A549 (cell line): ENCODE data around the gene P4HB. TPM values are rescaled to one million over a fixed set of nuclear protein-coding genes. Genes with fewer than 3 reads are reported as not detected.

Experiments used
- ATAC-seq, 2 experiments: fragments of 200-7000 bp in 1 of 2; fragments of >200 bp in 1 of 2; cut with Nextera tagmentation in 1 of 2; cut with Tn5 transposase in 1 of 2; 3 replicates each; pipeline versions ENCODE4 v1.8.0 to v1.9.1; 2018 to 2020; ENCODE audit warnings: mild to moderate bottlenecking in 1 of 2, moderate library complexity in 1 of 2
- CTCF ChIA-PET: fragments of 300-600 bp; sonication (Branson Sonifier 250); formaldehyde crosslinking; extraction: SDS; loops from one replicate; lab custom pipeline; 2021; ENCODE audit warnings: antibody characterized with exemption, inconsistent platforms; lab: Yijun Ruan, JAX
- POLR2A ChIA-PET: fragments of 350-600 bp; formaldehyde crosslinking; extraction: SDS; loops from one replicate; lab custom pipeline; 2021; ENCODE audit warnings: antibody characterized with exemption, inconsistent platforms; lab: Yijun Ruan, JAX
- DNase-seq, 2 experiments: peaks; one replicate each; pipeline versions ENCODE4 v3.0.0 to v3.0.0-alpha.2; 2011 to 2016; ENCODE audit warnings: low read depth in 1 of 2, low spot score in 1 of 2
- FAIRE-seq: peaks from 2 replicates; lab custom pipeline; 2011; peaks lifted over from hg19 to GRCh38; lab: Jason Lieb, UNC
- H3K27ac ChIP-seq, 2 experiments: fragments of >200 bp; sonication (Bioruptor Twin); formaldehyde crosslinking; 3 replicates each; pipeline ENCODE4 v1.5.1; 2016 to 2017
- H3K4me1 ChIP-seq: fragments of >200 bp; sonication (Bioruptor Twin); formaldehyde crosslinking; 3 replicates; pipeline ENCODE4 v1.6.1; 2016
- H3K4me2 ChIP-seq: fragments of >200 bp; sonication (Bioruptor Twin); formaldehyde crosslinking; 3 replicates; pipeline ENCODE4 v1.6.1; 2016
- H3K4me3 ChIP-seq: fragments of >200 bp; sonication (Bioruptor Twin); formaldehyde crosslinking; 3 replicates; pipeline ENCODE4 v1.5.1; 2016
- H3K9me3 ChIP-seq: fragments of >200 bp; sonication (Bioruptor Twin); formaldehyde crosslinking; 3 replicates; pipeline ENCODE4 v1.6.1; 2016
- CBX8 ChIP-seq: fragments of 200-600 bp; sonication (generic); IDR thresholded peaks from 2 replicates; pipeline ENCODE4 v1.6.1; 2016
- CHD2 ChIP-seq: fragments of 150-350 bp; IDR thresholded peaks from 2 replicates; pipeline ENCODE4 v1.6.1; 2014; ENCODE audit warnings: low read length; ENCODE audit not compliant: partially characterized antibody
- E2F6 ChIP-seq: IDR thresholded peaks from 2 replicates; pipeline ENCODE4 v1.6.1; 2012; ENCODE audit warnings: low read depth, borderline replicate concordance
- EP300 ChIP-seq, 2 experiments: fragments of >200 bp; sonication (Bioruptor Twin); formaldehyde crosslinking; IDR thresholded peaks; 2 replicates in 1 of 2; 3 replicates in 1 of 2; pipeline ENCODE4 v1.6.1; 2016 to 2017
- FOSL2 ChIP-seq, 2 experiments: fragments of 450-650 bp in 1 of 2; fragments of >200 bp in 1 of 2; sonication (Bioruptor Twin) in 1 of 2; formaldehyde crosslinking; IDR thresholded peaks; 2 replicates each; pipeline versions ENCODE4 v1.5.0 to v1.6.1; 2016 to 2020; ENCODE audit warnings: mild to moderate bottlenecking in 1 of 2, moderate library complexity in 1 of 2
- GATA3 ChIP-seq: IDR thresholded peaks from 2 replicates; pipeline ENCODE4 v1.6.1; 2012; ENCODE audit warnings: borderline replicate concordance
- HOXA7 ChIP-seq: fragments of 250-450 bp; sonication (Bioruptor Pico); IDR thresholded peaks from 2 replicates; pipeline ENCODE4 v1.5.0; 2020; ENCODE audit warnings: mild to moderate bottlenecking, moderate library complexity
- HOXB13 ChIP-seq: fragments of 250-450 bp; sonication (Bioruptor Pico); IDR thresholded peaks from 2 replicates; pipeline ENCODE4 v1.5.0; 2020; ENCODE audit warnings: low read depth, mild to moderate bottlenecking, moderate library complexity
- HOXB5 ChIP-seq: fragments of 250-450 bp; sonication (Bioruptor Pico); IDR thresholded peaks from 2 replicates; pipeline ENCODE4 v1.5.0; 2020; ENCODE audit warnings: mild to moderate bottlenecking, moderate library complexity
- JUNB ChIP-seq: fragments of >200 bp; sonication (Bioruptor Twin); formaldehyde crosslinking; IDR thresholded peaks from 2 replicates; pipeline ENCODE4 v1.6.1; 2016
- KDM1A ChIP-seq: fragments of 200-600 bp; sonication (generic); IDR thresholded peaks from 2 replicates; pipeline ENCODE4 v1.6.1; 2016; ENCODE audit warnings: low read depth, mild to moderate bottlenecking
- MAFK ChIP-seq: fragments of 450-650 bp; IDR thresholded peaks from 2 replicates; pipeline ENCODE4 v1.6.1; 2014; ENCODE audit not compliant: partially characterized antibody
- NFE2L2 ChIP-seq: fragments of 150-350 bp; conservative IDR thresholded peaks from 2 replicates; pipeline ENCODE4 v1.6.1; 2014; ENCODE audit warnings: low read length
- PBX3 ChIP-seq: IDR thresholded peaks from 2 replicates; pipeline ENCODE4 v1.6.1; 2012
- POLR2AphosphoS2 ChIP-seq: conservative IDR thresholded peaks from 2 replicates; pipeline ENCODE4 v1.6.1; 2012; ENCODE audit warnings: low read length, improper control_type of control experiment, inconsistent platforms
- RCOR1 ChIP-seq: fragments of 150-350 bp; IDR thresholded peaks from 2 replicates; pipeline ENCODE4 v1.6.1; 2014; ENCODE audit warnings: antibody characterized with exemption, low read length, low read depth
- RFX5 ChIP-seq: fragments of 450-650 bp; IDR thresholded peaks from 2 replicates; pipeline ENCODE4 v1.7.1; 2014; ENCODE audit warnings: antibody characterized with exemption, mild to moderate bottlenecking, moderate library complexity
- SREBF2 ChIP-seq: fragments of 450-650 bp; IDR thresholded peaks from 2 replicates; pipeline ENCODE4 v1.6.1; 2014; ENCODE audit warnings: mild to moderate bottlenecking, moderate library complexity
- TP53 ChIP-seq: fragments of 250-450 bp; sonication (Bioruptor Pico); IDR thresholded peaks from 2 replicates; pipeline ENCODE4 v1.5.0; 2021; ENCODE audit warnings: mild to moderate bottlenecking, moderate library complexity
- ZFP36 ChIP-seq: fragments of 450-650 bp; IDR thresholded peaks from 2 replicates; pipeline ENCODE4 v1.6.1; 2014; ENCODE audit warnings: borderline replicate concordance; ENCODE audit not compliant: partially characterized antibody
- ZNF302 ChIP-seq: fragments of 250-450 bp; sonication (Bioruptor Pico); IDR thresholded peaks from 2 replicates; pipeline ENCODE4 v1.9.0; 2021; ENCODE audit warnings: inconsistent platforms, mild to moderate bottlenecking, moderate library complexity
- WGBS: methylation state at CpG from one replicate; pipeline ENCODE4 v1.1.6; 2017; ENCODE audit errors: missing lambda C conversion rate; 5-methylcytosine and 5-hydroxymethylcytosine counted together
- polyA plus RNA-seq, 4 experiments: library from polyadenylated mRNA; depleted of rRNA in 3 of 4; stranded (reverse); fragments of >200 nt; fragmentation: RNase III in 1 of 4; extraction: RNeasy Plus Mini Kit Qiagen cat#74134 plus additional on column Dnase treatment in 1 of 4; gene quantifications; 2 replicates in 3 of 4; 3 replicates in 1 of 4; pipeline ENCODE4 v1.2.3, GENCODE V29; 2011 to 2017
- TF ChIP-seq, protein P1 (sequence below): fragments of >200 bp; sonication (Bioruptor Twin); formaldehyde crosslinking; IDR thresholded peaks from 3 replicates; pipeline ENCODE4 v1.6.1; 2016
- TF ChIP-seq, protein P2 (sequence below): fragments of >200 bp; sonication (Bioruptor Twin); formaldehyde crosslinking; IDR thresholded peaks from 3 replicates; pipeline ENCODE4 v1.5.1; 2016
- TF ChIP-seq, protein P3 (sequence below): fragments of >200 bp; sonication (Bioruptor Twin); formaldehyde crosslinking; IDR thresholded peaks from 2 replicates; pipeline ENCODE4 v1.6.1; 2016

The P4HB gene
- polyA plus RNA-seq, 2 of the 4 experiments (the other 2 are of a cell fraction) = 102 to 622 TPM

GRCh38 chr17:81823820-81824550 is 36.4 kb downstream of the P4HB start:
- ChIA-PET POLR2A (interaction anchor here (1.3 kb wide), 2 partner anchors 9 kb away, joined by 3 read pairs; partner anchors contain the start of gene MCRIP1), CTCF (interaction anchor here (1.3 to 3.3 kb wide), 4 partner anchors 11 to 45 kb away, joined by 3 to 24 read pairs (median 8); no protein-coding TSS in a partner anchor)
- no peak for DNase-seq
- Histone ChIP-seq H3K4me3 (no peak overlapping the region), H3K4me2 (no peak overlapping the region), H3K27ac (no peak overlapping the region), H3K9me3 (no peaks in the 10 kb centered on the region), H3K4me1 (peaks cover 13% of the 10 kb centered on the region)
- TF ChIP-seq NFE2L2 = no peak
- TF ChIP-seq SREBF2 = no peak
- TF ChIP-seq POLR2AphosphoS2 = no peak
- TF ChIP-seq GATA3 = no peak
- no peak for TF ChIP-seq RCOR1
- no peak for TF ChIP-seq KDM1A
- no peak for ATAC-seq
- FAIRE-seq = no peak
- WGBS = 87% methylated on average over 27 of the region's 33 CpGs

GRCh38 chr17:81822996-81823819 is 37.1 kb downstream of the P4HB start:
- Histone ChIP-seq H3K4me2 (no peak overlapping the region), H3K4me3 (no peak overlapping the region), H3K9me3 (no peaks in the 10 kb centered on the region), H3K4me1 (peaks cover 13% of the 10 kb centered on the region), H3K27ac (no peak overlapping the region; a peak in 1 of 6 replicates)
- WGBS = 95% methylated on average over 30 of the region's 30 CpGs
- ChIA-PET POLR2A (interaction anchor here (1.3 kb wide), 1 partner anchor 10 kb away, joined by 3 read pairs; the partner anchor contains the start of gene MCRIP1), CTCF (interaction anchor here (1.1 to 4.0 kb wide), 7 partner anchors 10 to 90 kb away, joined by 3 to 25 read pairs (median 6); partner anchors contain the start of gene PPP1R27)
- DNase-seq (no peak), FAIRE-seq (no peak), ATAC-seq (no peak)
- TF ChIP-seq E2F6 = no peak
- TF ChIP-seq MAFK = no peak
- TF ChIP-seq ZFP36 = no peak
- TF ChIP-seq, protein P1, sequence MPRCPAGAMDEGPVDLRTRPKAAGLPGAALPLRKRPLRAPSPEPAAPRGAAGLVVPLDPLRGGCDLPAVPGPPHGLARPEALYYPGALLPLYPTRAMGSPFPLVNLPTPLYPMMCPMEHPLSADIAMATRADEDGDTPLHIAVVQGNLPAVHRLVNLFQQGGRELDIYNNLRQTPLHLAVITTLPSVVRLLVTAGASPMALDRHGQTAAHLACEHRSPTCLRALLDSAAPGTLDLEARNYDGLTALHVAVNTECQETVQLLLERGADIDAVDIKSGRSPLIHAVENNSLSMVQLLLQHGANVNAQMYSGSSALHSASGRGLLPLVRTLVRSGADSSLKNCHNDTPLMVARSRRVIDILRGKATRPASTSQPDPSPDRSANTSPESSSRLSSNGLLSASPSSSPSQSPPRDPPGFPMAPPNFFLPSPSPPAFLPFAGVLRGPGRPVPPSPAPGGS = no peak
- TF ChIP-seq CHD2 = no peak
- no peak for TF ChIP-seq ZNF302 (CRISPR knock-in tag)
- TF ChIP-seq PBX3 = no peak
- no peak for TF ChIP-seq RFX5
- no peak for TF ChIP-seq HOXB13 (CRISPR knock-in tag)
- no peak for TF ChIP-seq JUNB
- TF ChIP-seq, protein P2, sequence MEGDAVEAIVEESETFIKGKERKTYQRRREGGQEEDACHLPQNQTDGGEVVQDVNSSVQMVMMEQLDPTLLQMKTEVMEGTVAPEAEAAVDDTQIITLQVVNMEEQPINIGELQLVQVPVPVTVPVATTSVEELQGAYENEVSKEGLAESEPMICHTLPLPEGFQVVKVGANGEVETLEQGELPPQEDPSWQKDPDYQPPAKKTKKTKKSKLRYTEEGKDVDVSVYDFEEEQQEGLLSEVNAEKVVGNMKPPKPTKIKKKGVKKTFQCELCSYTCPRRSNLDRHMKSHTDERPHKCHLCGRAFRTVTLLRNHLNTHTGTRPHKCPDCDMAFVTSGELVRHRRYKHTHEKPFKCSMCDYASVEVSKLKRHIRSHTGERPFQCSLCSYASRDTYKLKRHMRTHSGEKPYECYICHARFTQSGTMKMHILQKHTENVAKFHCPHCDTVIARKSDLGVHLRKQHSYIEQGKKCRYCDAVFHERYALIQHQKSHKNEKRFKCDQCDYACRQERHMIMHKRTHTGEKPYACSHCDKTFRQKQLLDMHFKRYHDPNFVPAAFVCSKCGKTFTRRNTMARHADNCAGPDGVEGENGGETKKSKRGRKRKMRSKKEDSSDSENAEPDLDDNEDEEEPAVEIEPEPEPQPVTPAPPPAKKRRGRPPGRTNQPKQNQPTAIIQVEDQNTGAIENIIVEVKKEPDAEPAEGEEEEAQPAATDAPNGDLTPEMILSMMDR = no peak
- TF ChIP-seq NFE2L2 = no peak
- TF ChIP-seq FOSL2 (IDR thresholded peaks at IDR 0.05) = no peak
- TF ChIP-seq FOSL2 (CRISPR knock-in tag; IDR thresholded peaks at IDR 0.05) = no peak
- TF ChIP-seq TP53 (CRISPR knock-in tag) = no peak
- TF ChIP-seq EP300 (IDR thresholded peaks at IDR 0.05) = no peak
- no peak for TF ChIP-seq HOXA7 (CRISPR knock-in tag)
- TF ChIP-seq, protein P3, sequence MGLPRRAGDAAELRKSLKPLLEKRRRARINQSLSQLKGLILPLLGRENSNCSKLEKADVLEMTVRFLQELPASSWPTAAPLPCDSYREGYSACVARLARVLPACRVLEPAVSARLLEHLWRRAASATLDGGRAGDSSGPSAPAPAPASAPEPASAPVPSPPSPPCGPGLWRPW = no peak
- no peak for TF ChIP-seq HOXB5 (CRISPR knock-in tag)
- no peak for TF ChIP-seq CBX8
- TF ChIP-seq, all 56 proteins: peak for 0
